NCI-H1092 treated with DMSO at 0.1 percent for 48 hours (cell line): ENCODE measurements around the gene ZYG11B.
"Not testable (repeated sequence)": the region's sequence is repeated elsewhere in the genome, so short reads cannot be mapped to it uniquely, and the experiment has no call there.

ENCODE experiments used
- DNase-seq: peaks from one replicate; lab custom pipeline; 2025; lab: John Stamatoyannopoulos, UW

ZYG11B gene

DNA sequence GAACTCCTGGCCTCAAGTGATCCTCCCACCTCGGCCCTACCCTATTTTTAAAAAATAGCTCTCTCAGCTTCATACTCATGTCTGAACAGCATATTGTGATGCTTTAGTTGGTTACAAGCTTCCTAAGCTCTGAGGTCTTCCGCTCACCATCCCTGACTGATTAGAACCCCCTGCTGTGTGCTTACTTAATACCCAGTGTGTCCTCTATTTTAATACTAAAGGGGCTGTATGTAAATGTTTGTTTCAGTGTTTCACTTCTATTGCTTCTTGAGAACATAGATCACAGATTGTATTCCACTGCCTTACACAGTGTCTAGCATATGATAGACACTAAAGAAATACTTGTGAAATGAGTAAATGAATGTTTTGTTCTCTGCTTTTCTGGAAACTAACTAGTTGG is 29.8 kb downstream of the ZYG11B start:
- DNase-seq, result no peak

DNA sequence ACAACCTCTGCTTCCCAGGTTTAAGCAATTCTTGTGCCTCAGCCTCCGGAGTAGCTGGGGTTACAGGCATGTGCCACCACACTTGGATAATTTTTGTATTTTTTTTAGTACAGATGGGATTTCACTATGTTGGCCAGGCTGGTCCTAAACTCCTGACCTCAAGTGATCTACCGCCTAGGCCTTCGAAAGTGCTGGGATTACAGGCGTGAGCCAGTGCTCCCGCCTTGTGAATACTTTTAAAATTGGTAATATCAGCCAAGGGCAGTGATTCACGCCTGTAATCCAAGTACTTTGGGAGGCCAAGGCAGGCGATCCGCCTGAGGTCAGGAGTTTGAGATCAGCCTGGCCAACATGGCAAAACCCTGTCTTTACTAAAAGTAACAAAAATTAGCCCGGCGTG is 33.7 kb downstream of the ZYG11B start:
- DNase-seq, result no peak

DNA sequence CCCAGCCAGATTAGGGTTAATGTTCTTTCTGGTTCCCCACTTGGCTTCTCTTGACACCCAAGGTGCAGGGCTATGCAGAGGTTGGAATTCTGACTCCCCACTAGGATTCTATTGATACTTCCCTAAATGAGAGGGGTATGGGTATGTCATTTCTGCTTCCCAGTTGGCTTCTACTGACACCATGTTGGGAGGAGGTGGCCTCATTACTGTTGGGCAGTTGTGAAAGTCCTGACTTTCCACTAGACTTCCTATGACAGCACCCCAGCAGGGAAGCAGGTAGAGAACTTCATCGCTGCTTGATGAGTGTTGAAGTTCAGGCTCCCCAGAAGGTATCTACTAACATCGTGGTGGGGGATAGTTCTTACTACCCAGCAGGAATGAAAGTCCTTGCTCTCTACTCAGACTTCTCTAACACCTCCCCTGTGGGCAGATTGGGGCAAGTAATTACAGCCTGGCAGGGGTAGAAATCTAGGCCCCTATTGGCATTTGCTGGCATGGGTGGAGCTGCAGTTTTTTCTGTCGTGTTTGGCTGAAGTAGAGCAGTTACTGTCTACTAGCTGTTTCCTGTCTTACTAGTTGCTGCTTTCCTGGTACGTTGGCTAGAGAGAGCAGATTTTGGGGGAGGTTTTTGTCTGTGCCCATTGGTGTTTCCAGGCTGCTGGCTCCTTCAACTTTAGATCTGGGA is 41.5 kb downstream of the ZYG11B start:
- DNase-seq, result no peak

DNA sequence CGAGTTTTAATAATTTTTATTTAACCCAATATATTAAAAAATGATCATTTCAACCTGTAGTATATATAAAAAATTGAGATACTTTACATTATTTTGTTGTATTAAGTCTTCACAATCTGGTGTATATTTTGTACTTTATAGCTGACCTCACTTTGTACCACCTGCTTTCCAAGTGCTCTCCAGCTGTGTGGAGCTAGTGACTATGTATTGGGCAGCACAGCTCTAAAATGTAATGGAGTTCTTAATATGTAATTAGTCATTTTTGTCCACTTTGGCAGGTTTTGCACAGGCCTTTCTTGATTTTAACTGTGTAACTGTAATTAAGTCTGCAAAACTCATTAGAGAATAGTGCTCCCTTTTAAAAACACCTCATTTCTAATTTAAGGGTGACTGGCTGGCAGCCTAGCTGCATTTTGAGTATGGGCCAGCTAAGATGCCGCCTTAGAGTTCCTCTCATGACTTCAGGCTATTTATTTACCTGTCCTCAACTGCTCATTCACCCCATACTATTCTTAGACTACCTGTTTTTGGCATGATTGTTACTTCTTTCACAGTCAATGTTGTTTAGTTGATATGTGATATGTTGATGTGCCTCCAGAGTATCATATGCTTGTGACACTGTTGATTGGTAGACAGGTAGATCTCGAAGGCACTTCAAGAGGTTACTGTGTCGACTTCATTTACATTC is 43.2 kb downstream of the ZYG11B start:
- peak; percentile 32 for DNase-seq

DNA sequence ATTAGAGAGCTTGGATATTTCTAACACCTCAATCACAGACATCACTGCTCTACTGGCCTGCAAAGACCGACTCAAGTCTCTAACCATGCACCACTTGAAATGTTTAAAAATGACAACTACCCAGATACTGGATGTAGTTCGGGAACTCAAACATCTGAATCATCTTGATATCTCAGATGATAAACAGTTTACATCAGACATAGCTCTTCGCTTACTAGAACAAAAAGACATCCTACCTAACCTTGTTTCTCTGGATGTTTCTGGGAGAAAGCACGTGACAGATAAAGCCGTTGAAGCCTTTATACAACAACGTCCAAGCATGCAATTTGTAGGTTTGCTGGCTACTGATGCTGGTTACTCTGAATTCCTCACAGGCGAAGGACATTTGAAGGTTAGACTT is 45.1 kb downstream of the ZYG11B start:
- DNase-seq, result no peak

DNA sequence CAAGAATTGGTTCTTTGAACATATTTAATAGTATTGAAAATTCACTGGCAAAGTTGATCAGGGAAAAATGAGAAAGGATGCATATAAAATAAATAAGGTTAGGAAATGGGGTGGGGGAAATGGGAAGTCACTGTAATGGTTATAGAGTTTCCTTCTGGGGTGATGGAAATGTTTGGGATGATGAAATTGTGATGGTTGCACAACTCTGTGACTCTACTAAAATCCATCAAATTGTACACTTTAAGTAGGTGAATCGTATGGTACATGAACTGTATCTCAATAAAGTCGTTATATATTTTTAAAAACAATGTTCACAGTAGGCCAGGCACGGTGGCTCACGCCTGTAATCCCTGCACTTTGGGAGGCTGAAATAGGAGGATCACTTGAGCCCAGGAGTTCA is 59.9 kb downstream of the ZYG11B start:
- no peak for DNase-seq

DNA sequence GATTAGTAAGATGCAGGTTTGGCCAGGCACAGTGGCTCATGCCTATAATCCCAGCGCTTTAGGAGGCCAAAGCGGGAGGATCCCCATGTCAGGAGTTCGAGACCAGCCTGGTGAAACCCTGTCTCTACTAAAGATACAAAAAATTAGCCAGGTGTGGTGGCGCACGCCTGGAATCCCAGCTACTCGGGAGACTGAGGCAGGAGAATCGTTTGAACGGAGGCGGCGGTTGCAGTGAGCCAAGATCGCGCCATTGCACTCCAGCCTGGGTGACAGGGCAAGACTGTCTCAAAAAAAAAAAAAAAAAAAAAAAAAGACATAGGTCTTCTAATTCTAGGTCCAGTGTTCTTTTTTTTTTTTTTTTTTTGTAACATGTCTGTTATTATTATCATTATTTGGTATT is 64.2 kb downstream of the ZYG11B start:
- DNase-seq, result not testable (repeated sequence)

DNA sequence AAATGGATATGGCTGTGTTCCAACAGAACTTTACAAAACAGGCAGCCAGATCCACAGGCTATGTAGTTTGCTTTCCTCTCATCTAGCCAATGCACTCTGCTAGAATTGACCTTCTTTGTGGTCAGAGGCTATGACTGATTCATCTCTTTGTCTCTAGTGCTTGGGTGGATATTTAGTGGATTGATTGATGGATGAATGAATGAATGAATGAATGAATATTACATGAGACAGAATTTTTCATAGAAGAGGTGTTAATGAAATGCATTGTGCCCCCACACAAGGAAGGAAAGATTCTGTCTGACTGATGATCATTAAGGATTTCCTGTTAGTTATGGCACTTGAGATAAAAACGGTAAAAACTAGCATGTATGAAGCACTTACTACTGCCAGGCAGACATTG is 65.8 kb downstream of the ZYG11B start:
- no peak for DNase-seq

DNA sequence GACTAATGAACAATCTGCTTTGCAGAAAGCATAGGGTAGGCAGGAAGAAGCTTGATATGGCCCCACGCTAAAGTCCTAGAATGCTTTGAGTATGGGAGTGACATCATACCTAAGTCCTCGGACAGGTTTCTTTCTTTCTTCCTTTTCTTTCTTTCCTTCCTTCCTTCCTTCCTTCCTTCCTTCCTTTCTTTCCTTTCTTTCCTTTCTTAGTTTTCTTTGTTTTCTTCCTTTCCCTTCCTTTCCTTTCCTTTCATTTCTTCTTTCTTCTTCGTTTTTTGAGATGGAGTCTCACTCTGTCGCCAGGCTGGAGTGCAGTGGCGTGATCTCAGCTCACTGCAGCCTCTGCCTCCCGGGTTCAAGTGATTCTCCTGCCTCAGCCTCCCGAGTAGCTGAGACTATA is 67.5 kb downstream of the ZYG11B start:
- DNase-seq, result not testable (repeated sequence)

DNA sequence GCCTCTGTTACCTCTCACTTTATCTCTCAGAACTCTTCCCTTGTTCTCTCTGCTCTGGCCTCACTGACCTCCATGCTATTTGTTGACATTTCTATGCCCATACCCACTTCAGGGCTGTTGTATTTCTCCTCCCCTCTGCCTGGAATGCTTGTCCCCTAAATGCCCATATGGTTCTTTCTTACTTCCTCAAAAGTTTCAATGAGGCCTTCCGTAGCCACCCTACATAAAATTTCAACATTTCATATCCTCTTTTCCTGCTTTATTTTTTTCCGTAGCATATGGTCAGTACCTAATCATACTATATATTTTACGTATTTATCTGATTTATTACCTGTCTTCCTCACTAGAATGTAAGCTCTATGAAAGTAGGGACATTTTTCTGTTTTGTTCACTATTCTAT is 69.2 kb downstream of the ZYG11B start:
- DNase-seq, result no peak

DNA sequence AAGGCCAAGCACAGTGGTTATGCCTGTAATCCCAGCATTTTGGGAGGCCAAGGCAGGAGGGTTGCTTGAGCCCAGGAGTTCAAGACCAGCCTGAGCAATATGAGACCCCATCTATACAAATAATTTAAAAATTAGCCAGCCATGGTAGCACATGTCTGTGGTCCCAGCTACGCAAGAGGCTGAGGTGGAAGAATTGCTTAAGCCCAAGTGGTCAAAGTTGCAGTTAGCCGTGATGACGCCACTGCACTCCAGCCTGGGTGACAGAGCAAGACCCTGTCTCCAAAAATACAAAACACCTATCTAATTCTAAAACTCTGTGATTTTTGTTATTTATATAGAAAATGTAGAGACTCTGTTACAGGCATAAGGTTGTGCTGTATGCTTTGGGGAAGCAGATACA is 72.1 kb downstream of the ZYG11B start:
- no peak for DNase-seq

DNA sequence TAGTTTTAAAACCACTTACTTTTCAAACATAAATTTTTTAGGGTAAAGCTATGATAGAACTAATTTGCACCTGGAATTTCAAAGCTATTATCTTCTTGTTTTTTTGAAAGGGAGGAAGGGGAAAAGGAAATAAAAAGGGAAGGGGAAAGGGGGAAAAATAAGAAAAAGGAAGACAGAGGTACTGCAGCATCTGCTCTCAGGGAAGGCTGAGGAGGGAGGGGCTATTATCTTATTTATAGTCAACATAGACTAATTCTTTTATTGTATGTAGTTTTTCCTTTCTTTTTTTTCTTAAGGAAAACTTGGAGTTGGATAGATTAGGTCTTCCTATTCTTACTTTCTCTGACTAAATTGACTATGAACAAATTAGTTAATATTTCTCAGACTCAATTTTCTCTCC is 74.8 kb downstream of the ZYG11B start:
- DNase-seq, result no peak

DNA sequence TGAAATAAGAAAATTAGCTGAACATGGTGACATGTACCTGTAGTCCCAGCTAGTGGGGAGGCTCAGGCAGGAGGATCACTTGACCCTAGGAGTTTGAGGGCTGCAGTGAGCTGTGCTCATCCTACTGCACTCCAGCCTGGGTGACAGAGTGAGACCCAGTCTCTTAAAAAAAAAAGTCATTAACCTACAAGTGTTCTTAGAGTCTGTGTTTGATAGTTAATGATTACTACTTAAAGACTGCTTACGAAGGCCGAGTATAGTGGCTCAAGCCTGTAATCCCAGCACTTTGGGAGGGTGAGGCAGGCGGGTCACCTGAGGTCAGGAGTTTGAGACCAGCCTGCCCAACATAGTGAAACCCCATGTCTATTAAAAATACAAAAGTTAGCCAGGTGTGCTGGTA is 77.8 kb downstream of the ZYG11B start:
- DNase-seq, result not testable (repeated sequence)

DNA sequence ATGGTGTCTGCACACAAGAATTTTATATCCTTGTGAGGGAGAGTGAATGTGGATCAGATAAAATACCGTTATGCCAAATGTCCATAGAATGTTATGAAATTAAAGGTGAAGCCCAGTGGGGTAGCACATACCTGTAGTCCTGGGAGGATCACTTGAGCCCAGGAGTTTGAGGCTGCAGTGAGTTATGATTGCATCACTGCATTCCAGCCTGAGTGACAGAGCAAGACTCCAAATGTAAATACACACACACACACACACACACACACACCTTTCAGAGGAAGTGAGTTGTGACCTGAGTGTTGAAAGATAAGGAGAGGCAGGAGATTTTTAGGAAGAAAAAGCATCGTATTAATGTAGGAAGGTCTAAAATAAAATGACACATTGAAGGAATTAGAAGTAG is 88.2 kb downstream of the ZYG11B start:
- DNase-seq, result no peak

DNA sequence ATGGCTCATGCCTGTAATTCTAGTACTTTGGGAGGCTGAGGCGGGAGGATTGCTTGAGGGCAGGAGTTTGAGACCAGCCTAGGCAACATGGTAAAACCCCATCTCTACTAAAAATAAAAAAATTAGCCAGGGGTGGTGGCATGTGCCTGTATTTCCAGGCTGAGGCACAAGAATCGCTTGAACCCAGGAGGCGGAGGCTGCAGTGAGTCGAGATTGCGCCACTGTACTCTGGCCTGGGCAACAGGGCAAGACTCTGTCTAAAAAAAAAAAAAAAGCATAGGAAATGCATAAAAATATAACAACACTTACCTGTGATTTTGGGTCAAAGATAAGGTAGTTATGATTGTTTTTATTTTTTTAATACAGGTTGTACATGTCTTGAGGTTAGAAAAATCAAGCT is 94.6 kb downstream of the ZYG11B start:
- not testable (repeated sequence) for DNase-seq

DNA sequence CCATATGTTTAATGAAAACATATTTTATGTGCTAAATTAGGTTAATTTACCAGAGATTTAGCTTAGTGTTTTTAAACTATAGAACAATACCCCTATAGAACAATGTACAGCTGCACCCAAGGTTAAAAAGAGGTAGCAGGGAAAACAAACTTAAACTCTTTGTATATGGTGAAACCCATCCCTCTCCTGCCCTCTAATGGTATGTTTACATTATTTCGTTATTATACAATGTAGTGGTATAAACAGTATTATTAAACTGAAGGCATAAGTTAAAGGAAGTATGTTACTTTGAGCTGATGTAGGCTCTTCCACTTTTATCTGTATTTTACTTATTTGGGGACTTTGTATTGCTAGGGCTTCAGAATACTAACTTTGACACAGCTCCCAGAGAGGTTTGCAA is 99.6 kb downstream of the ZYG11B start:
- no peak for DNase-seq

DNA sequence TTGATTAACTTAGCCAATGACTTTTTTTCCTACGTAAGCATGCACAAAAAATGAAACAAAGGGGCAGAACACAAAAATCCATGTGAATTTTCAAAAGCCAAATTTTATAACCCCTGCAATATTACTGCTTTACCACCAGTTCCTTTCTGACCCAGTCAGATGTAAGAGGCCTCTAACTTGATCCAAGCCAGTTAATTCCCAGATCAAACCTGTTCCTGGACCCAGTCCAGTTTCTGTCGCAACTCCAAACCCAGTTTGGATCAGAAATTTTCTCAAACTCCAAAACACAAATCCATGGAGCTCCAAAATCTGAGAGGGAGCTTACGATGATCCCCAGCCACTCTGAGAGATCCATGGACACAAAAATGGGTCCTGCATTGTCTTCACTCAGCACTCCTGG is 108.5 kb downstream of the ZYG11B start:
- no peak for DNase-seq

DNA sequence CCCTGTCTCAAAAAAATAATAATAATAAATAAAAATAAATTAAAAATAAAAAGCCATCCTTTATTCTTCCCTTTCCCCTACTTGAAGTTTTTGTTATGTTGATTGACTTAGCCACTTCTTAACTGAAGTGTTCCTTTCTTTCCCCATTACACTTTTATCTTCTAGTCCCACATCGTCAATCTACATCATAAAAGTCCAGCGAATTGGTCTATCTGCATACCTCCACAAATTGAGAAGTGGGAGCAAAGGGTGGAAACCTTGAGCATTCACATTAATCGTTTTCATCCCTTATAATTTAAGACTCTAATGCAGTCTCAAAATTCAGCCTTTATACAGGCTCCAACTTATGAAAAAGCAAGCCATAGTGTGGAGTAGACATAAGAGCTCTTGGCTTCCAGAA is 109.8 kb downstream of the ZYG11B start:
- no peak for DNase-seq

DNA sequence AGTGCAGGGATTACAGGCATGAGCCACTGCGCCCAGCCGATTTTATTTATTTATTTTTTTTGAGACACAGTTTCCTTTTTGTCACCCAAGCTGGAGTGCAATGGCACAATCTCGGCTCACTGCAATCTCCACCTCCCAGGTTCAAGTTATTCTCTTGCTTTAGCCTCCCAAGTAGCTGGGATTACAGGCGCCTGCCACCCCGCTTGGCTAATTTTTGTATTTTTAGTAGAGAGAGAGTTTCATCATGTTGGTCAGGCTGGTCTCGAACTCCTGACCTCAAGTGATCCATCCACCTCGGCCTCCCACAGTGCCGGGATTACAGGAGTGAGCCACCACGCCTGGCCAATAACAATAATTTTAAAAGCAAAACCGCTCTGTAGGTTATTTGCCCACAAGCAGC is 112.9 kb downstream of the ZYG11B start:
- DNase-seq, result not testable (repeated sequence)

DNA sequence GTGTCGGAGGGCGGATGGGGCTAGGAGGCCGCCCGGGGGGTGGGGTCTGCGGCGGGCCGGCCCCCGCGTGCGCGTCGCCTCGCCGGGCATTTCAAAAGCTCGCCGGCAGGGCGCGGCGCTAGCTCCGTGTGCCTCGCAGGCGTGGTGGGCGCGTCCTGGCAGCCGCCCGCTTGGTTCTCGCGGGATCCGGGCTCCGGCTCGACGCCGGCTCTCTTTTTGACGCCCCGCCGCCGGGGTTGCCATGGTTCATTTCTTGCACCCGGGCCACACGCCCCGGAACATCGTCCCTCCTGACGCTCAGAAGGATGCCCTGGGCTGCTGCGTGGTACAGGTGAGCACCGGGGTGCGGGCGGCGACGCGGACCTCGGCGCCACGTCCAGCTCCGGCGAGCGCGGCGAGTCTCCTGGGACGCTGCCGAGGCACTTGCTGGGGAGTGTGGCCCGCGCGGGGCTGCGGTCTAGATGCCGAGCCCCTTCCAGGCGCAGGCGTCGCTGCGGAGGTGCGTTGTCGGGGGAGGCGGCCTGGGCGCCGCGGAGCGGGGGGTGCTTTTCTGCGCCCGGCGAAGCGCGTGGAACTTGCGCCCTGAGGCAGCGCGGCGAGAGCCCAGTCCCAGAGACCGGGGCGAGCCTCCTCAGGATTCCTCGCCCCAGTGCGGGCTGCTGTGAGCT is 116.5 kb downstream of the ZYG11B start, which contains the start of gene ZYG11A:
TSS of gene ZYG11A (plus strand) at position 118 of the 668 bp plus-strand sequence. CDS start at position 242, 124 bp downstream.
- DNase-seq, result peak; percentile 50

DNA sequence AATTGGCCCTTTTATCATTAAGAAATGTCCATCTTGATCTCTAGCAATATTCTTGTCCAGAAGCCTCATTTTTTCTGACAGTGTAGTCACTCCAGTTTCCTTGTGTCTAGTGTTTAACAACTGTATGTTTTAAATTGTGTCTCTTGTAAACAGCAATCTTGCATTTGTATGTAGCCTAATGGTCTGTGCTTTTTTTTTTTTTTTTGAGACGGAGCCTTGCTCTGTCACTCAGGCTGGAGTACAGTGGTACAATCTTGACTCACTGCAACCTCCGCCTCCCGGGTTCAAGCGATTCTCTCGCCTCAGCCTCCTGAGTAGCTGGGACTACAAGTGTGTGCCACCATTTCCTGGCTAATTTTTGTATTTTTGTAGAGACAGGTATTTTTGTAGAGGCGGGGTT is 118.9 kb downstream of the ZYG11B start:
- not testable (repeated sequence) for DNase-seq

DNA sequence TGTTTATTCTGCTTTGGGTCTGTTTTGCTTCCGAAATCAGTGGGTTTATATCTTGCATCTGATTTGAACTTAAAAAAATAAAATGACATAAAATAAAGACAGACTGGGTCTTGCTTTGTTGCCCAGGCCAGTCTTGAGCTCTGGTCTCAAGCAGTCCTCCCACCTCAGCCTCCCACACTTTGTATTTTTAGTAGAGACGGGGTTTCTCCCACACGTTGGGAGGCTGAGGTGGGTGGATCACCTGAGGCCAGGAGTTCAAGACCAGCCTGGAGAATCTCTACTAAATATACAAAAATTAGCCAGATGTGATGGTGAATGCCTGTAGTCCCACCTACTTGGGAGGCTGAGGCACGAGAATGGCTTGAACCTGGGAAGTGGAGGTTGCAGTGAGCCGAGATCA is 122.2 kb downstream of the ZYG11B start:
- no peak for DNase-seq

DNA sequence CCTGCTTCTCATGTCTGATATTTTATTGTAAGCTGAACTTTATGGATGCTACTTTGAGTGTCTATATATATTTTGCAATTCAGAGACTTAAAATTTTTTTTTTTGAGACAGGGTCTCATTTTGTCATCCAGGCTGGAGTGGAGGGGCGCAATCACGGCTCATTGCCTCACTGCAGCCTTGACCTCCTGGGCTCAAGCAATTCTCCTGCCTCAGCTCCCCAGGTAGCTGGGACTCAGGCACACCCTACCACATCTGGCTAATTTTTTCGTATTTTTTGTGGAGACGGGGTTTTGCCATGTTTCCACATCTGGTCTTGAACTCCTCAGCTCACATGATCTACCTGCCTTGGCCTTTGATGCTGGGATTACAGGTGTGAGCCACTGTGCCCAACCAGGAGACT is 124.7 kb downstream of the ZYG11B start:
- DNase-seq, result no peak
